GM21423 (cell line): Measurements from ENCODE around the gene MYBPC3.
"Not testable (repeated sequence)": the region's sequence is repeated elsewhere in the genome, so short reads cannot be mapped to it uniquely, and the experiment has no call there.

Experiments used
- ATAC-seq: cut with Tn5 transposase; IDR thresholded peaks from one replicate; pipeline ENCODE4 v1.9.1; 2021; ENCODE audit warnings: mild to moderate bottlenecking, moderate library complexity; ENCODE audit not compliant: unreplicated experiment

The MYBPC3 gene

GRCh38 chr11:47340980-47341775 is 11.3 kb downstream of the MYBPC3 start:
- ATAC-seq = no peak

GRCh38 chr11:47340010-47340409 is 12.5 kb downstream of the MYBPC3 start:
- ATAC-seq = no peak

GRCh38 chr11:47338396-47339241 is 13.9 kb downstream of the MYBPC3 start:
- ATAC-seq = no peak

GRCh38 chr11:47337229-47337924 is 15.1 kb downstream of the MYBPC3 start:
- ATAC-seq = no peak

DNA sequence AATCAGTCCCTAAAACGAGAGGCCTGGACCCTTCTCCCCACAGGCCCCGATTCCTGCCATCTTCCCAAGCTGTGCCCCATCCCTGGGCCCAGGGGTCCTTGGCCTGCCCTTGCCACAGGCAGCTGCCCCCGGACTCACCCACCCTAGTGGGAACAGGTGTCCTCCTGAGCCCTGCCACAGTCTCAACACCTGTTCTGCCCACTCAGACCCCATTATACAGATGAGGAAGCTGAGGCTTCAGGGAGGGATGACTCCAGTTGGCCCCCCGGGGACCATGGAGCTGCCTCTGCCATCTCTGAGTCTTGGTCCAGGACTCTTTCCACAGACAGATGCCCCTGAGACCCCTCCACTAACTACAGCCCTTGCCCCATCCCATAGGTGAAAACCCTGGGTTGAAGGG is 15.9 kb downstream of the MYBPC3 start:
- no peak for ATAC-seq

- no peak for ATAC-seq
Measured at GRCh38 chr11:47335733-47336132, 16.8 kb downstream of the MYBPC3 start.

DNA sequence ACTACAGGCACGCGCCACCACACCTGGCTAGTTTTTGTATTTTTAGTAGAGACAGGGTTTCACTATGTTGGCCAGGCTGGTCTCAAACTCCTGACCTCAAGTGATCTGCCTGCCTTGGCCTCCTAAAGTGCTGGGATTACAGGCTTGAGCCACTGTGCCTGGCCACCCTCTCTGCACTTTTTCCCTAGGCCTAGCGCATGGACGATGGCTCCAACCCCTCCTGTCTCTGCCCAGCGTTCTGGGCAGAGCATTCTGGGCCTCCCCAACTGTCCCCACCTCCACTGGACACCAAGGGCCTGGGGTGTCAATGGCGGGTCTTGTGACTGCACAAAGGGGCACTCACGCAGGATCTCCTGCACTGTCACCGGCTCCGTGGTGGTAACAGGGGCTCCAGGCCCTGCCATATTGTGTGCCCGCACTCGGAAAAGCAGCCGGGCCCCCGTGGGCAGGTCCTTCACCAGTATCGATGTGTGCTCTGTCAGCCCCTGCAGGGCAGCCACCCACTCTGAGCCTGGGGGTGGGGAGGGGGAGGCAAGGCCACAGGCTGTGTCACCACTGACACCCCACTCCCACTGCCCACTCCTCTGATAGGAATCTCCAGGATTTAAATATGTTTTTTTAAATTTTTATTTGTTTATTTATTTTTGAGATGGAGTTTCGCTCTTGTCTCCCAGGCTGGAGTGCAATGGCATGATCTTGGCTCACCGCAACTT is 17.6 kb downstream of the MYBPC3 start:
- ATAC-seq = not testable (repeated sequence)

GRCh38 chr11:47333886-47334443 is 18.5 kb downstream of the MYBPC3 start:
- ATAC-seq = no peak

- ATAC-seq = no peak
Measured at GRCh38 chr11:47333526-47333845, 19.0 kb downstream of the MYBPC3 start.

- no peak for ATAC-seq
Measured at GRCh38 chr11:47332791-47333525, 19.5 kb downstream of the MYBPC3 start.

DNA sequence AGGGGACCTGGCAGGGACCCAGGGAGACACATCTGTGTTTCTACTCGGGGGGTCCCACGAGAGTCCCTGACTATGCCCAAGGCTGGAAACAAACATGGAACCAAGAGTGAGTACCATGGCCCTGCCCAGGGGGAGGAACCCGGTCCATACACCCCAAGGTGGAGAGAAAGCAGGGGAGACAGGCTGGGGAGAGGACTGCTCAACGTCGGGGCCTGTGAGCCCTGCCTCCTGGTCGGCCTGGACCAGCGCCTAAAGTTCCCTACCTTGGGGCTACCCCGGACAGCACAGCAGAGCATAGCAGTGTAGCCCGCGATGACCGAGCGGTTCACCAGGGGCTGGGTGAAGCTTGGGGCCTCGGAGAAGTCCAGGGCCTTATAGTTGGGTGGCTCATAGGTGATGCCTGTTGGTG is 20.2 kb downstream of the MYBPC3 start:
- ATAC-seq = no peak

- no peak for ATAC-seq
Measured at GRCh38 chr11:47331454-47332302, 20.8 kb downstream of the MYBPC3 start.

DNA sequence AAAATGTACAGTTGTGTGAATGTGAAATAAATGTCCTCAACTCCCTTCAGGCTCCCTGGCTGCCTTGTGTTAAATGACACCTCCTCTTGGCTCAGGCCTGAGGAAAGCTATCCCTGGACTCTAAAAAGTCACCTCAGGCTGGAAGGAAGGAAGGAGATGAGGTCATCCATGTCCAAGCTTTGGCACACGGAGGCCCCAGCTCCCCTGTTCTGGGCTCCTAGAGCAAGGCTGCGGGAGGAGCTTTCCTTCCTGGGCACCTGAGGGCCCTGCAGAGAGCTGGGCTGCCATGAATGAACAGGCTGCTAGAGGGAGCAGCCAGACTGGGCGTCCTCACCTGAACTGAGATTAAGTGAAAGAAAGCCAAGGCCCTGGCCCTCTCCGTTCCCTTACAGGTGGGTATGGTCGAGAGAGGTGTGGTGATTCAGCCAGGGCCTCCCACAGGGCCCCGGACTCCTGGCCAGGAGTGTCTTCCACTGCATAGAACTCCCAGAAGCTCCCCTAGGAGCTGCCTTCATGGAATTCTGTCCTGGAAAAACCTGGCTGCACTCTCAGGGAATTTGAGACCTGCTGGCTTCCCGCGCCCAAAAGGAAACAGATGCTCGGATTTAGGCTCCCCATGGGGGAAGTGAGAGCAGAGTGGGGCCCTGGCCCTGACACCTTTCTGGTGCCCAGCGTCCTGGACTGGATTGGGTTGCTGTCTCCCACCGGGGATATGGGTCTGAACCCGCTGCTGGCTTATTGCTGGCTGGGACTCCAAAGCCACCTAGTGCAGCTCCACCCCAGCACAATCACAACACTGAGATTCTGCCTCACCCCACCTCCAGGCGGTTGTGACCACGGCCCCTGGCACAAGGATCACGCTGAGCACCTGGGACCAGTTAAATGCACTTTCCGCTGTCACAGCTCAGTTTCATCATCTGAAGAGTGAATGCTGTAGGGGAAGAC is 22.2 kb downstream of the MYBPC3 start:
- ATAC-seq = no peak

- no peak for ATAC-seq
Measured at GRCh38 chr11:47329431-47329986, 23.0 kb downstream of the MYBPC3 start.

- ATAC-seq = peak; percentile 69
Measured at GRCh38 chr11:47328449-47329390, 23.8 kb downstream of the MYBPC3 start.

DNA sequence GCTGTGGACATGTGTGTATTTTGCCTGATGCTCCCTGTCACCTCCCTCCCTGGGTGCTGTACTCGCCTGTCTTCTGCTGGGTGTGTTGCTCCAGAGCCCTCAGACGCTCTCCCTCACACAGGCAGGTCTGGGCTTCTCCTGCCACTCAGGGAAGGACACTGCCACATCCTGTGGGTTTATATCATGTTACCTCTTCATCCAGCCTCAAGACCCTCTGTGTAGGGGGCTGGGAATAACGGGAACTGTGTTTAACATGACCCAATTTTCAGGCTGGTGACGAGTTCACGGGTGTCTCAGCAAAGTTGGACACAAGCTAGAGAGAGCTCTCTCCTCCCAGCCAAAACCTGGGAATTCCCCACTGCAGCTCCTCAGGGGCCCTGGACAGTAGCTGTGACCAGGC is 24.6 kb downstream of the MYBPC3 start:
- ATAC-seq = no peak

GRCh38 chr11:47327025-47327424 is 25.5 kb downstream of the MYBPC3 start:
- no peak for ATAC-seq
